Stimulated activated CD4-positive, alpha-beta T cell treated with anti-CD3 and anti-CD28 coated beads, Interleukin-2, amount 100 ng/mL, for 4 hours (primary cell): ENCODE results near the gene AP1M2.
"Not testable (repeated sequence)": the region's sequence is repeated elsewhere in the genome, so short reads cannot be mapped to it uniquely, and the experiment has no call there.

ENCODE experiments used
- DNase-seq: peaks from one replicate; pipeline ENCODE4 v3.0.0-alpha.2; 2020; ENCODE audit warnings: low read depth

AP1M2 gene

GRCh38 chr19:10601999-10602329 lies 14.9 kb upstream of the AP1M2 start:
- no peak for DNase-seq

GRCh38 chr19:10600149-10600548 lies 13.0 kb upstream of the AP1M2 start:
- no peak for DNase-seq

GRCh38 chr19:10593820-10594637 lies 6.9 kb upstream of the AP1M2 start:
- DNase-seq = no peak

- DNase-seq = no peak
These were observed 6.0 kb upstream of the AP1M2 start for GRCh38 chr19:10593148-10593547.

GRCh38 chr19:10587839-10588150 lies 683 bp upstream of the AP1M2 start:
- DNase-seq = no peak

- no peak for DNase-seq
These were observed 716 bp downstream of the AP1M2 start for GRCh38 chr19:10586396-10586795.

- no peak for DNase-seq
These were observed 3.9 kb downstream of the AP1M2 start for GRCh38 chr19:10583036-10583776.

GRCh38 chr19:10582091-10582490 lies 5.0 kb downstream of the AP1M2 start:
- no peak for DNase-seq

GRCh38 chr19:10580979-10581631 lies 6.0 kb downstream of the AP1M2 start:
- peak; percentile 83 for DNase-seq

GRCh38 chr19:10577951-10578350 lies 9.2 kb downstream of the AP1M2 start:
- no peak for DNase-seq

GRCh38 chr19:10575011-10575716 lies 11.9 kb downstream of the AP1M2 start:
- DNase-seq = no peak

GRCh38 chr19:10574462-10574861 lies 12.7 kb downstream of the AP1M2 start:
- DNase-seq = no peak

GRCh38 chr19:10573793-10574192 lies 13.3 kb downstream of the AP1M2 start:
- DNase-seq = not testable (repeated sequence)

- DNase-seq = peak; percentile 100
These were observed 18.1 kb downstream of the AP1M2 start, which contains the start of gene CDKN2D for GRCh38 chr19:10568826-10569651. Gene CDKN2D (minus strand): TSS chr19:10568979. CDS start chr19:10568653, 326 bp downstream.

GRCh38 chr19:10568062-10568825 lies 18.9 kb downstream of the AP1M2 start:
- DNase-seq = no peak

GRCh38 chr19:10567656-10568055 lies 19.5 kb downstream of the AP1M2 start:
- DNase-seq = no peak

GRCh38 chr19:10566658-10567410 lies 20.3 kb downstream of the AP1M2 start:
- DNase-seq = peak; percentile 18

- DNase-seq = no peak
These were observed 20.8 kb downstream of the AP1M2 start for GRCh38 chr19:10566408-10566657.

- peak; percentile 98 for DNase-seq
These were observed 21.3 kb downstream of the AP1M2 start, which contains the start of gene KRI1 for GRCh38 chr19:10565567-10566407. Gene KRI1 (minus strand): TSS chr19:10566010. CDS start chr19:10565999, 11 bp downstream.
